ENCODE measurements around the gene RASA1.

- TF ChIP-seq POLR2A (IDR thresholded peaks at IDR 0.05; ENCODE audit: low read length) (no peak), GATA1 (IDR thresholded peaks at IDR 0.05; ENCODE audit: low read depth, low read length) (no peak)
Observed at GRCh38 chr5:87421307-87421706, 153.6 kb downstream of the RASA1 start.

All from erythroblast (primary cell).